Activated CD8-positive, alpha-beta memory T cell treated with anti-CD3 and anti-CD28 coated beads, Interleukin-2, amount 50 U/mL, for 24 hours (primary cell): ENCODE results near the gene GGN.
"Not testable (repeated sequence)": the region's sequence is repeated elsewhere in the genome, so short reads cannot be mapped to it uniquely, and the experiment has no call there.

ENCODE experiments used
- DNase-seq: peaks from one replicate; pipeline ENCODE4 v3.0.0-alpha.2; 2020; ENCODE audit errors: extremely low read depth

The GGN gene

GRCh38 chr19:38411041-38411712 is 23.3 kb upstream of the GGN start:
- no peak for DNase-seq

GRCh38 chr19:38410407-38410806 is 22.6 kb upstream of the GGN start:
- not testable (repeated sequence) for DNase-seq

GRCh38 chr19:38409631-38410133 is 21.8 kb upstream of the GGN start:
- no peak for DNase-seq

GRCh38 chr19:38405276-38405675 is 17.4 kb upstream of the GGN start:
- DNase-seq, result no peak

GRCh38 chr19:38404858-38405257 is 17.0 kb upstream of the GGN start:
- no peak for DNase-seq

GRCh38 chr19:38402967-38403674 is 15.3 kb upstream of the GGN start, which contains the start of gene FAM98C:
FAM98C (plus strand) TSS chr19:38403093; CDS start chr19:38403154, 61 bp downstream.
- peak; percentile 85 for DNase-seq

- DNase-seq, result no peak
Observed at GRCh38 chr19:38402623-38402966, 14.8 kb upstream of the GGN start.

- no peak for DNase-seq
Observed at GRCh38 chr19:38401148-38401547, 13.3 kb upstream of the GGN start.

- DNase-seq, result no peak
Observed at GRCh38 chr19:38400361-38400760, 12.5 kb upstream of the GGN start.

- no peak for DNase-seq
Observed at GRCh38 chr19:38399537-38399936, 11.7 kb upstream of the GGN start.

- DNase-seq, result no peak
Observed at GRCh38 chr19:38399081-38399480, 11.2 kb upstream of the GGN start.

GRCh38 chr19:38395381-38396114 is 7.7 kb upstream of the GGN start:
- no peak for DNase-seq

- DNase-seq, result peak; percentile 43
Observed at GRCh38 chr19:38394488-38394887, 6.7 kb upstream of the GGN start.

- DNase-seq, result no peak
Observed at GRCh38 chr19:38392707-38393308, 5.0 kb upstream of the GGN start.

GRCh38 chr19:38391911-38392464 is 4.2 kb upstream of the GGN start:
- DNase-seq, result no peak

GRCh38 chr19:38389957-38390924 is 2.4 kb upstream of the GGN start:
- no peak for DNase-seq

- no peak for DNase-seq
Observed at GRCh38 chr19:38389101-38389925, 1.5 kb upstream of the GGN start.

- no peak for DNase-seq
Observed at GRCh38 chr19:38388349-38389100, 691 bp upstream of the GGN start, which contains the start of gene SPRED3. SPRED3 (plus strand) TSS chr19:38388697; CDS start chr19:38390303, 1,606 bp downstream.

- DNase-seq, result no peak
Observed at GRCh38 chr19:38386971-38387549, 774 bp downstream of the GGN start.
